ENCODE measurements around the gene EML1. TPM values are rescaled to one million over a fixed set of nuclear protein-coding genes. Genes with fewer than 3 reads are reported as not detected.

Gene EML1
- total RNA-seq, 2 experiments from 2014 or later: 0.59 TPM; not detected in 1

DNA sequence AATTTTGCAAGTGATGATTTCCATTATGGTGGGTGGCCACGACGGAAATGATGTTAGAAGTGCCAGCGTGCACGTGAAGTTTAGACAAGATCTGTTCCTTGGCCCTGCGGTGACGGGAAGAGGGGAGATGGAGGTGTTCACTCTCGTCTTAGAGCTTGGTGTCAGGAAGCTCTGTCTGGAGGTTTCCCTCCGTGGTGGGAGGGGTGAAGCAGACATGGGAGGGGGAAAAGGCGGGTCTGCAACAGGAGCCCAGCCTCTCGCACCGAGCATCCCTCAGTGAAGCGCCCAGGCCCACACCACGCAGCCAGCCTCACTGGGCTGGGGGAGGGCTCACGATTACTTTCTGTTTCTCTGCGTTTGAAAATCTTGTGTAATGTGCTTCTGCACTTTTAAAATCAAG is 26.3 kb downstream of the EML1 start:
- Histone ChIP-seq H3K36me3 (ENCODE audit: insufficient read depth, low read length) (no peaks in the 10 kb centered on the region), H3K4me3 (ENCODE audit: low read length) (no peak overlapping the region), H3K4me1 (ENCODE audit: insufficient read depth, low read length) (peaks cover 20% of the 10 kb centered on the region), H3K27ac (ENCODE audit: low read depth in 1 of 2, low read length in 2 of 2) (no peak overlapping the region), H3K9me3 (ENCODE audit: control insufficient read depth in 1 of 2, insufficient read depth in 1 of 2, low read length in 2 of 2) (no peaks in the 10 kb centered on the region), H3K27me3 (ENCODE audit: control insufficient read depth in 1 of 2, insufficient read depth in 2 of 2, low read length in 2 of 2) (peaks cover 10 to 11% of the 10 kb centered on the region in 2 experiments)
- H3K9me3 Mint-ChIP-seq: no peaks in the 10 kb centered on the region
- peaks cover 31% of the 10 kb centered on the region for H3K4me1 Mint-ChIP-seq (ENCODE audit: low read depth)
- ATAC-seq (ENCODE audit: poor library complexity): peak; percentile 48
- ChIA-PET CTCF (no interaction called here), POLR2A (no interaction called here)
- intact Hi-C loops (cut with DNase I, micrococcal nuclease): no loop called here
- peak in 5 of 14 experiments; percentile 2 to 26 (median 9) for DNase-seq
- H3K27ac Mint-ChIP-seq: no peak overlapping the region
- H3K36me3 Mint-ChIP-seq (ENCODE audit: low read depth): no peaks in the 10 kb centered on the region
- TF ChIP-seq, protein P1, sequence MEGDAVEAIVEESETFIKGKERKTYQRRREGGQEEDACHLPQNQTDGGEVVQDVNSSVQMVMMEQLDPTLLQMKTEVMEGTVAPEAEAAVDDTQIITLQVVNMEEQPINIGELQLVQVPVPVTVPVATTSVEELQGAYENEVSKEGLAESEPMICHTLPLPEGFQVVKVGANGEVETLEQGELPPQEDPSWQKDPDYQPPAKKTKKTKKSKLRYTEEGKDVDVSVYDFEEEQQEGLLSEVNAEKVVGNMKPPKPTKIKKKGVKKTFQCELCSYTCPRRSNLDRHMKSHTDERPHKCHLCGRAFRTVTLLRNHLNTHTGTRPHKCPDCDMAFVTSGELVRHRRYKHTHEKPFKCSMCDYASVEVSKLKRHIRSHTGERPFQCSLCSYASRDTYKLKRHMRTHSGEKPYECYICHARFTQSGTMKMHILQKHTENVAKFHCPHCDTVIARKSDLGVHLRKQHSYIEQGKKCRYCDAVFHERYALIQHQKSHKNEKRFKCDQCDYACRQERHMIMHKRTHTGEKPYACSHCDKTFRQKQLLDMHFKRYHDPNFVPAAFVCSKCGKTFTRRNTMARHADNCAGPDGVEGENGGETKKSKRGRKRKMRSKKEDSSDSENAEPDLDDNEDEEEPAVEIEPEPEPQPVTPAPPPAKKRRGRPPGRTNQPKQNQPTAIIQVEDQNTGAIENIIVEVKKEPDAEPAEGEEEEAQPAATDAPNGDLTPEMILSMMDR (IDR thresholded peaks at IDR 0.05): no peak
- H3K27me3 Mint-ChIP-seq: peaks cover 32% of the 10 kb centered on the region
- H3K4me3 Mint-ChIP-seq: peak overlapping the region; percentile 13

DNA sequence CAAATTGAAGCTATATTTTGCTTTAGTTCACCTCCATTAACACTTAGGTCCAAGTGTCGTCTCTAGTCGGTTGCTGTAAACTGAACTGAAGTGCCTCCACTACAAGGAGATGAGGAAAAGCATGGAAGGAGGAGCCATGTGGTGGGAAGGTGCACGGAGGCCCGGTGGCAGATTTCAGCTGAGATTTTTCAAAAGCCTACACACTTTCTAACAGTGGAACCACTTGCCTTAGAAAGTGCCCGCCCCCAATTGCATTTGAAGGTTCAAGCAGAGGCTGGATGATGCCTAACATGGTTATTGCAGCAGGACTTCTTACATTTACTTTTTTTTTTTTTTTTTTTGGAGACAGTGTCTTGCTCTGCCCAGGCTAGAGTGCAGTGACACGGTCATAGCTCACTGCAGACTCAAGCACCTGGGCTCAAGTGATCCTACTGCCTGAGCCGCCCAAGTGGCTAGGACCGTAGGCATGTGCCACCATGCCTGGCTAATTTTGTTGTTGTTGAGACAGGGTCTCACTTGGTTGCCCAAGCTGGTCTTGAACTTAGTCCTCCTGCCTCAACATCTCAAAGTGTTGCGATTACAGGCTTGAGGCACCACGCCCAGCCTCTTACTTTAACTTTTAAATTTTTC is 27.6 kb downstream of the EML1 start:
- H3K4me3 Mint-ChIP-seq: no peak overlapping the region

DNA sequence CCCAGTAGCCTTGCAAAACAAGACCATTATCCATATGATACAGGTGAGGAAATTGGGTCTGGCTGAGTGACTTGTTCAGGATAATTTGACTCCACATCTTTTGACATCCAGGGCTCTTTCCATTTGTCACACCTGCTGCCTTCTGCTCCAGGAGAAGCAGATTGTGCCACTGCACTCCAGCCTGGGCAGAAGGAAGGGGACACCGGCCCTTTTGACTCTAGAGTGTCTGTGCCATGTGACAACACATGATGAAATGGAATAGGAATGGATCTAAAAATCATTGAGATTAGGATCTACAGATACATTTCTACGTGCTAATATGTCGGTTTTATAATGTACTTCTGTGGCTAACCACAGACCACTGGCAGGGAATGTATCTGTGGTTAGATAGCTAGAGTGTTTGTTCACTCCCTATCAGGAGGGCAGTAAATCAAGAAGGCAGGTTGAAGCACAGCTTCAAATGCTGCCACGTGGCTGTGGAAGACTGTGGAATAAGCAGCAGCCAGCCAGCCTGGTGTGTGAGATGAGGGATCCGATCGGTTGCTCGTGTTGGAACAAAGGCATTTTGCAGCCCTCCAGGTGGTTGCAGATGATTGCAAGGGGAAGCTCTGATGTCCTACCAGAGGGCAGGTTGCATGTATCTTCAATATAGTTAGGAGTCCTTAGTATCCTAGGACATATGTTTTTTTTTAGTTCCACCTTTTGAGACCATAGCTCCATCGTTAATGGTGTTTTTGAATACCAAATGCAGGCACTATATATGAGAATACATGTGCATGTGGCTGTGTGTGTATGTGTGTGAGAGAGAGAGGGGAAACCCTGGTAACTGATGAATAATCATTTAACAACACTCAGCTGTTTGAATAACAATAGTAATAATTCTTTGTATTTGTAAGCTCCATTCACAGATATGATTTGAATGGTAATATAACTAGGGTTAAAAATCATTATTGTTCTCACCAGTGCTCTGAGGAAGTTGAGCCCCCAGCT is 28.6 kb downstream of the EML1 start:
- DNase-seq: peak in 3 of 14 experiments; percentile 14 to 33 (median 26)
- H3K4me1 ChIP-seq (ENCODE audit: insufficient read depth, low read length): peaks cover 20% of the 10 kb centered on the region
- peaks cover 10 to 11% of the 10 kb centered on the region in 2 experiments for H3K27me3 ChIP-seq (ENCODE audit: control insufficient read depth in 1 of 2, insufficient read depth in 2 of 2, low read length in 2 of 2)
- no peaks in the 10 kb centered on the region for H3K36me3 Mint-ChIP-seq (ENCODE audit: low read depth)
- no peak overlapping the region for H3K27ac Mint-ChIP-seq
- H3K9me3 Mint-ChIP-seq: no peaks in the 10 kb centered on the region
- H3K4me1 Mint-ChIP-seq (ENCODE audit: low read depth): peaks cover 31% of the 10 kb centered on the region
- H3K36me3 ChIP-seq (ENCODE audit: insufficient read depth, low read length): no peaks in the 10 kb centered on the region
- intact Hi-C loops (cut with DNase I, micrococcal nuclease): no loop called here
- no peak overlapping the region for H3K27ac ChIP-seq (ENCODE audit: low read depth in 1 of 2, low read length in 2 of 2)
- no peak overlapping the region for H3K4me3 ChIP-seq (ENCODE audit: low read length)
- peaks cover 39% of the 10 kb centered on the region for H3K27me3 Mint-ChIP-seq
- POLR2A ChIA-PET: no interaction called here
- CTCF ChIA-PET: no interaction called here
- peaks cover 0 to 4% of the 10 kb centered on the region in 2 experiments for H3K9me3 ChIP-seq (ENCODE audit: control insufficient read depth in 1 of 2, insufficient read depth in 1 of 2, low read length in 2 of 2)
- TF ChIP-seq, protein P1 (IDR thresholded peaks at IDR 0.05): no peak
- ATAC-seq (ENCODE audit: poor library complexity): no peak
- H3K4me3 Mint-ChIP-seq: no peak overlapping the region

More for the DNA sequence above, 27.6 kb downstream of the EML1 start:
- ATAC-seq (ENCODE audit: poor library complexity): no peak
- no peak overlapping the region for H3K27ac ChIP-seq (ENCODE audit: low read depth in 1 of 2, low read length in 2 of 2)
- no peak overlapping the region for H3K4me3 ChIP-seq (ENCODE audit: low read length)
- peaks cover 0 to 4% of the 10 kb centered on the region in 2 experiments for H3K9me3 ChIP-seq (ENCODE audit: control insufficient read depth in 1 of 2, insufficient read depth in 1 of 2, low read length in 2 of 2)
- no peak for DNase-seq
- H3K27me3 ChIP-seq (ENCODE audit: control insufficient read depth in 1 of 2, insufficient read depth in 2 of 2, low read length in 2 of 2): peaks cover 10 to 11% of the 10 kb centered on the region in 2 experiments
- H3K9me3 Mint-ChIP-seq: no peaks in the 10 kb centered on the region
- TF ChIP-seq, protein P1 (IDR thresholded peaks at IDR 0.05): no peak
- no peak overlapping the region for H3K27ac Mint-ChIP-seq
- ChIA-PET POLR2A (no interaction called here), CTCF (no interaction called here)
- H3K4me1 Mint-ChIP-seq (ENCODE audit: low read depth): peaks cover 31% of the 10 kb centered on the region
- H3K27me3 Mint-ChIP-seq: peaks cover 35% of the 10 kb centered on the region
- peaks cover 20% of the 10 kb centered on the region for H3K4me1 ChIP-seq (ENCODE audit: insufficient read depth, low read length)
- H3K36me3 Mint-ChIP-seq (ENCODE audit: low read depth): no peaks in the 10 kb centered on the region
- intact Hi-C loops (cut with DNase I, micrococcal nuclease): no loop called here
- H3K36me3 ChIP-seq (ENCODE audit: insufficient read depth, low read length): no peaks in the 10 kb centered on the region

All from CD4-positive, alpha-beta T cell (primary cell).